Bone marrow (tissue), 2 donors: ENCODE results near the gene ACAN.
A peak's percentile ranks its signal among the peaks of the same experiment; 100 is the strongest.

ENCODE experiments used
- DNase-seq, 2 donors: peaks; one replicate each; lab custom pipeline; 2025; lab: John Stamatoyannopoulos, UW

The ACAN gene

DNA sequence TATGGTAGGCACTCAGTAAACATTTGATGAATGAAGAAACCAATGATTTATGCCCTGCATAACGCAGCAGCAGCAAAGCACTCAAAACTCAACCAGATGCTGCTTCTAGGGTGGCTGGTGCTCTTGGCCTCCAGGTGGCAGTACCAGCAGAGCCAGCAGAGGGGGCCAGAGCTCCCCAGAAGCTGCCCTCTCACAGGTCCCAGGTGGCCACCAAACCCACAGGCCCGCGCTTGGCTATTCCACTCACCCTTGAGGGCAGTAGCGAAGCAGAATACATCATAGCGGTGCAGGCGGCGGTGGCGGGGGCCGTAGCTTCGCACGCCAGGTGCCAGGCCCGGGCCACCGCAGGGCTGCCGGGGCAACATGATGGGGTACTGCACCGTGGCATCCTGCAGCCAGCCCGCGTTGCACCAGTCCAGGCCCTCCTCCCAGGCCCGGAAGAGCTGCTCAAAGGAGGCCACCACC lies 75.5 kb downstream of the ACAN start:
- no peak for DNase-seq

GRCh38 chr15:88880944-88881740 lies 77.9 kb downstream of the ACAN start:
- DNase-seq: no peak

- no peak for DNase-seq
These were observed 78.5 kb downstream of the ACAN start for GRCh38 chr15:88881775-88882174.

- no peak for DNase-seq
These were observed 79.5 kb downstream of the ACAN start for GRCh38 chr15:88882785-88883184.

DNA sequence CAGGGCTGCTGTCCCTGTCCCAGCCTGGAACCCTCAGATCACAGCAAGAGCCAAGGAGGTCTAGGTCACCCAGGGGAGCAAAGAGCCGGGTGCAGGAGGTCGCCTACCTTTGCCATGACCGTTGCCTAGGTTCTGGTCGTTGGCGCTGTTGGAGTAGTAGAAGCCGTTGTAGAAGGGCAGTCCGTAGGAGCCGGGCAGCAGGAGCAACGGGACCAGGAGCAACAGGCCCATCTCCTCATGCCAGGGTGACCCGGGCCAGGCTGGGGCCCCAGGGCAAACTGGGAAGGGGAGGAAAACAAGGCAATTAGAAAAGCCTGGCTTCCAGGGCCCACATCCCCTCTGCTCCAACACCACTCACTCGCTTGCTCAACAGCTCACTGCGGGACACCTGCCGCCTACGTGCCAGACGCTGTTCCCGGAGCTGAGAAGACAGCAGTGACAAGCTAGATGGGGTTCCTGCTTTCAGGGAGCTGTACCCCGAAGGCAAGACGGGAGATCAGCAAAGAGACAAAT lies 83.9 kb downstream of the ACAN start:
- DNase-seq: no peak

GRCh38 chr15:88888719-88889118 lies 85.5 kb downstream of the ACAN start:
- DNase-seq: no peak

DNA sequence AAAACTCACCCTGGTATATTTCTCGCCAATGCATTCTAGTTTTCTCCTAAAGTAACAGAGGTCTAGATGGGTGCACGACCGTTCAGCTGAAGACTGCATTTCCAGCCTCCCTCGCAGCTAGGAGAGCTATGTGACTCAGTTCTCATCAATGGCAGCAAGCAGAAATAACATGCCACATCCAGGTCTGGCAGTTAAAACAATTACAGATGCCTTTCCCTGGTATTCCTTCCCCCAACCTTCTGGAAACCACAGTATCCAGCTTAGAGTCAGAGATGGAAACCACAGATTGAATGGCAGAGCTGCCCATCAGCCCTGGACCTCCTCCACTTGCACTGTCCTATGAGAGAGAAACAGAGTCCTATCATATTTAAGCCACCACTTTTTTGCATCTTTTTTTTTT lies 87.3 kb downstream of the ACAN start:
- no peak for DNase-seq

- DNase-seq: no peak
These were observed 88.5 kb downstream of the ACAN start for GRCh38 chr15:88891540-88892254.

DNA sequence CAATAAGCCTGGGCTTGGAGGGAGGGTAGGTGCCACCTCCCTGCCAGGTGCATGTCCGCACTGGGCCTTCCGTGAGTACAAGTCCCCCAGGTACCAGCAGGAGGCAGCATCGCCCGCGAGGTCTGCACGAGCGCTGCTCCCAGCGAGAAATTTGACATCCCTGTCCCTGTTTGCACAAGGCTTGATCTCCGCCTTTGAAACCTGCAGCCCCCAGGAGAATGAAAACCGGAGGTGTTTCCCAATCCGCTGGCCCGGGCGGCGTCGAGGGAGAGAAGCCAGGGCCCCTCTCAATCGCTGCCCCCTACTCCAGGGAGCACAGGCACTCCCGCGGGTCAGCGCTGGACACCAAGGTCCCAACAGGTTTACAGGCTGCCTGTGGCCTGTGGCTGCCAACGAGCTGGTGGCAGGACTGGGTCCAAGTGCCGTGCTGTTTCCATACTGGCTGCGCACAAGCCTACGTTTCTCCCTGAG lies 91.1 kb downstream of the ACAN start:
- peak in 1 of 2 donors; percentile 6 for DNase-seq

DNA sequence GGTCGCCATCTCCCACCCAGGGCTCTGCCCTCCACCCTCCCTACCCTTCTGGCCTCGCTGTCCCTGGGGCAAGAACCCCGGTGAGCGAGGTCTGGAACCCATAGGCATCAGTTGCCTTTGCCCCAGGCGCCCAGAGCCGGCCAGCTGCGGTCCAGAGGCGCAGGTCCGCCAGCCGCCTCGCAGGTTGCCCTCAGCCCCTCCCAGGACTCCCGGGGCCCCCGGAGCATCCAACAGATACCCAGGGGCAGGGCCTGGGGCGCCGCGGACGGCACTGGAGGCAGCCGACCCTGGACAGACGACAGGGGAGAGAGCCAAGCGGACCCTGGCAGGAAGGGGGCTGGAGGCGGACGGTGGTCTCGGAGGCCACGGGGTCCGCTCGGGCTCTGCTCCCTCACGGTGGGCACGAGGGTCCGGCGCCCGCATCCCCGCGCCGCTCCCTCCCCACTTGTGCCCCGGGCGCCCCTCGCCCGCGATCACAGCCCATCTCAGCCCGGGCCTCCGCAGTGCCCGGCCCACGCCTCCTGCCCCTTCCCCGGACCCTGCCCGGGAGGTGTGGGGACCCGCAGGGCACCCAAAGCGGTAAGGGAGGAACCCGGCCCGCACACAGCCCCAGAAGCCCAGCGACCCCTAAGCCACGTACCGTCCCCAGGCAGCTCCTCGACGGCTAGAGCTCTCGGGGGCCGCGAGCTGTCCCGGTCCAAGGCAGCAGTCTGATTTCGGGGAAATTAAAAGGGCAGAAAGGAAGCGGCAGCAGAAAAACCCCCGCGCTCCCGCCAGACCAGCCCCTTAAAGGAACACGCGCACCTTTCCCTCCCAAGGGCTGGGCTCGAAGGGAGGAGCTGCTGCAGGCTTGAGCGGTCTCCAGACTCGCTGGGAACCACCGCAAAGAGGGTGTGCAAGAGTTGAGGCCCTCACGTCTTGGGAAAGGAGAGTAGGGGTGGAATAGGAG lies 91.9 kb downstream of the ACAN start, which contains the start of gene HAPLN3:
TSS of gene HAPLN3 (minus strand) at position 726 of the 949 bp plus-strand sequence. CDS start 8,246 bp downstream, outside the sequence.
- DNase-seq: no peak

DNA sequence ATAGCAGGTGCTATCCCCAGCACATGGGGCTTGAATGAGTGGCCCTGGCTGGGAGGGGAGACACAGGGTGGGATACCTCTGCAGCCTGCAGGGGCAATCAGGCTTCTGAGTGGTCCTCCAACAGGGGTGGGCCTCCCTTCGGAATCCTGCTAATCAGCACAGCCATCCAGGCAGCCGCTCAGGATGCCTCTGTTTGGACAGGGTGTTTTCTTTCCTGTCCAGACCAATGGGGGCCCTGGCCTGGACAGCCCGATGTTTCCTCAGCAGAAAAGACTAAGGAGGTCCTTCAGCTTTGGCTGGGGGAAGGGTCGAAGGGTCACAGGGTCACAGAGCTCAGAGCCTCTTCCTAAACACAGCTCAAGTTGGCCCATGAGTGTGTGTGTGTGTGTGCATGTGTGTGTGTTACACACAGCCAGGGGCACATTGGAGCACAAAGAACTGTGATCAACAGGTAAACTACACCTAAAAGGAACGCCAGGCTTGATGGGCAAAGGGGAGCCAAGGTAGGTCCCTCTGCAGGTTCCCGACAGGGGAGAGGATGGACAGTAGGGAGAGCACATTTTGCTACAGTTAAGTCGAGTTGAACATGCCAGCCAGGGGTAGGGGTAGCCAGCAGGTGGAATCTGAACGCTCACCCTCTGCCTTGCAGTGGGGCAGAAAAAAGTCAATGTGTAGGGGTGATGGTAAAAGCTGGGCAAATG lies 93.2 kb downstream of the ACAN start:
- no peak for DNase-seq

- DNase-seq: peak in 1 of 2 donors; percentile 5
These were observed 93.9 kb downstream of the ACAN start for GRCh38 chr15:88897142-88897455.

- peak in 1 of 2 donors; percentile 35 for DNase-seq
These were observed 94.4 kb downstream of the ACAN start for GRCh38 chr15:88897456-88898194.

- DNase-seq: no peak
These were observed 95.5 kb downstream of the ACAN start for GRCh38 chr15:88898736-88899135.

DNA sequence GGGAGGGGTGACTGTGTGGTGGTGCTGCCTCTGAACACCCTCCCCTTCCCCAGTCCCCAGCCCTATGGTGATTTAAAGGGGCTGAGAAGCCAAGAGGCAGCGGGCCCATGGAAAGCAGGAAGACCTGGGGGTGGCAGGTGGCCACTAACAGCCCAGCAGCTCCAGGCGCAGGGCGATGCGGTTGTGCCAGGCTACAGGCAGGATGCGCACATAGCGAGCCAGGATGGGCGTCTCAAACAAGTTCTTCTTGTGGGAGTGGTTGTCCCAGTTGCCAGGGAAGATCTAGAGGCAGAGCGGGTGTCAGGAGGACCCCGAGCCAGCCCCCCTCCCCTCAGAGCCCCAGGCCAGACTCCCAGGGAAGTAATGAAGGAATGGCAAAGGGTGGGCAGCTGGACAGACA lies 96.0 kb downstream of the ACAN start:
- DNase-seq: no peak

- no peak for DNase-seq
These were observed 97.2 kb downstream of the ACAN start for GRCh38 chr15:88900309-88900981.

DNA sequence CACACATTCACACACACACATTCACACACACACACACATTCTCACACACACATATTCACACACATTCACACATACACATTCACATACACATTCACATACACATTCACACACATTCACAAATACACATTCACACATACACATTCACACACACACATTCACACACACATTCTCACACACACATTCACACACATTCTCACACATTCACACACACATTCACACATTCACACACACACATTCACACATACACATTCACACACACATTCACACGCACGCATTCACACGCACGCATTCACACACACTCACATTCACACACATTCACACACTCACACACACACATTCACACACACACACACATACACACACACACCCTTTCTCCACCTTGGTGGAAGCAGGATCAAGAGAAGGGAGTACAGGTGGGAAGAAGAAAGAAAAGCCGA lies 97.8 kb downstream of the ACAN start:
- no peak for DNase-seq

DNA sequence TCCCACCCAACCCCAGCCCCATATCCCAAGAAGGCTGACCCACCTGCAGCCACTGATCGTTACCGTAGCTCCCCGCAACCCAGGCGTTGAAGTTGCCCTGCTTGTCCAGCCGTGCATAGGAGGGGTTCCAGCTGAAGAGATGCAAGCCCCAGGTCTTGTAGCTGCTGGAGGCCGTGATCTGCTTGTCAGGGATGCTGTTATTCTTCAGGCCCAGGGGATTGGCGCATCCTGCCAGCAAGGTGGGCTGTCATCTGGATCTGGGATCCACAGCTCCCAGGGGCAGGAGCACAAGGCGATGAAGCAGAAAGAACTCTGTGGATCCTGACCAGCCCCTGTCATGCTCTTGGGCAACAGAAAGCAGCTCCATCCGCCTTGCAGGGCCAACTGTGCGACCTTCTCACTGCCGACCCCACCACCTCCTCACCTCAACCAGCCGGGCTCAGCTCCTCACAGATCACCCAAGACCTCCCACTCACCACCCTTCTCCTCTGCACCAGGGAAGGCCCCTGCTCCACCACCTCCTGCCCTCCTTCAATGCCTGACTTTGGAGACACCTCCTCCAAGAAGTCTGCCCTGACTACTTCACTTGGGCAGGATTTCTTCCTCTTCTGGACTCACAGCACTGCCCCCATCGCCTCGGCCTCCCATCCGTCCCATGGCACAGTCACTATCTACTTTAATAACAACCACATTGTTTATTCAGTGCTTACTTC lies 98.4 kb downstream of the ACAN start:
- DNase-seq: no peak

- no peak for DNase-seq
These were observed 99.1 kb downstream of the ACAN start for GRCh38 chr15:88902221-88902835.
